H1 (cell line): ENCODE data around the gene TPO. TPM values are rescaled to one million over a fixed set of nuclear protein-coding genes. Genes with fewer than 3 reads are reported as not detected.
A peak's percentile ranks its signal among the peaks of the same experiment; 100 is the strongest.

Experiments
- CTCF ChIA-PET: fragments of 300-600 bp; sonication (Branson Sonifier 250); formaldehyde crosslinking; loops from one replicate; lab custom pipeline; 2021; ENCODE audit not compliant: partially characterized antibody; lab: Charles Lee
- POLR2A ChIA-PET: fragments of 300-600 bp; sonication (Branson Sonifier 250); formaldehyde crosslinking; loops from one replicate; lab custom pipeline; 2021; ENCODE audit warnings: inconsistent platforms; ENCODE audit not compliant: partially characterized antibody; lab: Charles Lee
- DNase-seq, 2 experiments: peaks; one replicate each; pipeline versions ENCODE4 v3.0.0 to v3.0.0-alpha.2; 2010 to 2022; ENCODE audit warnings: low spot score in 2 of 2, low read depth in 1 of 2, mixed read lengths in 1 of 2
- FAIRE-seq: peaks from 2 replicates; lab custom pipeline; 2011; peaks lifted over from hg19 to GRCh38; lab: Jason Lieb, UNC
- H2AFZ ChIP-seq: 2 replicates; pipeline ENCODE4 v1.8.1; 2012; ENCODE audit warnings: low read length, inconsistent platforms
- H2AK5ac ChIP-seq: 2 replicates; pipeline ENCODE4 v1.6.1; 2013; ENCODE audit warnings: low read depth, low read length
- H2BK120ac ChIP-seq: replicated peaks from 2 replicates; pipeline ENCODE3; 2013; ENCODE audit warnings: low read depth, low read length, inconsistent platforms
- H2BK12ac ChIP-seq: 2 replicates; pipeline ENCODE4 v1.6.1; 2013; ENCODE audit warnings: low read depth, low read length
- H2BK15ac ChIP-seq: 2 replicates; pipeline ENCODE4 v1.6.1; 2013; ENCODE audit warnings: low read length
- H2BK20ac ChIP-seq: 2 replicates; pipeline ENCODE4 v1.6.1; 2013; ENCODE audit warnings: low read length
- H2BK5ac ChIP-seq: 2 replicates; pipeline ENCODE4 v1.6.1; 2013; ENCODE audit warnings: low read depth, low read length
- H3K14ac ChIP-seq: 2 replicates; pipeline ENCODE4 v1.6.1; 2013; ENCODE audit warnings: inconsistent platforms; ENCODE audit not compliant: insufficient read length
- H3K18ac ChIP-seq: 2 replicates; pipeline ENCODE4 v1.6.1; 2013; ENCODE audit warnings: low read length; ENCODE audit errors: extremely low read depth
- H3K23ac ChIP-seq: 2 replicates; pipeline ENCODE4 v1.6.1; 2013; ENCODE audit warnings: inconsistent platforms; ENCODE audit not compliant: insufficient read length
- H3K23me2 ChIP-seq: 2 replicates; pipeline ENCODE4 v1.6.1; 2013; ENCODE audit warnings: low read depth, low read length
- H3K27ac ChIP-seq: 2 replicates; pipeline ENCODE4 v1.6.1; 2011; ENCODE audit warnings: low read depth, low read length, inconsistent platforms
- H3K27me3 ChIP-seq, 4 experiments: replicated peaks in 1 of 4; 1 replicate in 1 of 4; 2 replicates in 3 of 4; pipeline versions ENCODE4 v1.6.1 to v1.8.1; 2011 to 2013; ENCODE audit warnings: low read length in 3 of 4, mild to moderate bottlenecking in 3 of 4, inconsistent platforms in 2 of 4, mixed read lengths in 2 of 4, moderate library complexity in 1 of 4; ENCODE audit not compliant: control insufficient read depth in 3 of 4, insufficient read depth in 3 of 4; ENCODE audit errors: extremely low read depth in 1 of 4
- H3K36me3 ChIP-seq, 4 experiments: 2 replicates each; pipeline versions ENCODE4 v1.6.1 to v1.8.1; 2011 to 2013; ENCODE audit warnings: mild to moderate bottlenecking in 4 of 4, low read length in 3 of 4, moderate library complexity in 2 of 4, control low read depth in 1 of 4, inconsistent platforms in 1 of 4; ENCODE audit not compliant: insufficient read depth in 4 of 4, control insufficient read depth in 2 of 4
- H3K4ac ChIP-seq: replicated peaks from 2 replicates; pipeline ENCODE3; 2013; ENCODE audit warnings: low read length, low read depth, mixed read lengths, inconsistent platforms; ENCODE audit not compliant: insufficient read length
- H3K4me1 ChIP-seq, 4 experiments: replicated peaks in 1 of 4; 1 replicate in 1 of 4; 2 replicates in 3 of 4; pipeline versions ENCODE4 v1.6.1 to v1.8.1; 2011 to 2013; ENCODE audit warnings: low read length in 3 of 4, inconsistent platforms in 2 of 4, mixed read lengths in 1 of 4; ENCODE audit not compliant: insufficient read depth in 4 of 4, control insufficient read depth in 3 of 4
- H3K4me2 ChIP-seq, 2 experiments: 2 replicates each; pipeline versions ENCODE4 v1.6.1 to v1.8.1; 2011 to 2013; ENCODE audit warnings: low read depth in 2 of 2, low read length in 2 of 2, control low read depth in 1 of 2, inconsistent platforms in 1 of 2, mild to moderate bottlenecking in 1 of 2; ENCODE audit not compliant: insufficient read depth in 1 of 2
- H3K4me3 ChIP-seq, 4 experiments: fragments of 200-600, 300-600 bp in 1 of 4; sonication (generic), shearing (Covaris generic), sonication (Bioruptor Twin) in 1 of 4; 2 replicates each; pipeline versions ENCODE4 v1.5.1 to v1.8.1; 2011 to 2016; ENCODE audit warnings: low read length in 4 of 4, low read depth in 3 of 4, control low read depth in 2 of 4, inconsistent platforms in 2 of 4, mild to moderate bottlenecking in 2 of 4, mixed read lengths in 1 of 4, moderate library complexity in 1 of 4; ENCODE audit not compliant: insufficient read depth in 2 of 4; ENCODE audit errors: extremely low read depth in 1 of 4
- H3K56ac ChIP-seq: replicated peaks from 2 replicates; pipeline ENCODE3; 2013; ENCODE audit warnings: low read depth, mild to moderate bottlenecking, mixed read lengths, low read length, inconsistent platforms; ENCODE audit not compliant: insufficient read length
- H3K79me1 ChIP-seq: 2 replicates; pipeline ENCODE4 v1.6.1; 2013; ENCODE audit warnings: low read depth, low read length, control low read depth
- H3K79me2 ChIP-seq, 2 experiments: 2 replicates each; pipeline versions ENCODE4 v1.6.1 to v1.8.1; 2012 to 2013; ENCODE audit warnings: low read length in 2 of 2, mild to moderate bottlenecking in 2 of 2, inconsistent platforms in 1 of 2; ENCODE audit not compliant: insufficient read depth in 2 of 2, control insufficient read depth in 1 of 2
- H3K9ac ChIP-seq, 4 experiments: replicated peaks in 1 of 4; 1 replicate in 1 of 4; 2 replicates in 3 of 4; pipeline versions ENCODE4 v1.6.1 to v1.8.1; 2011 to 2013; ENCODE audit warnings: low read depth in 3 of 4, low read length in 3 of 4, control low read depth in 2 of 4, mild to moderate bottlenecking in 2 of 4, moderate library complexity in 2 of 4, inconsistent platforms in 1 of 4; ENCODE audit errors: extremely low read depth in 1 of 4
- H3K9me3 ChIP-seq, 2 experiments: 2 replicates each; pipeline versions ENCODE4 v1.6.1 to v1.8.1; 2012 to 2013; ENCODE audit warnings: mild to moderate bottlenecking in 2 of 2, moderate library complexity in 2 of 2, control low read depth in 1 of 2, inconsistent platforms in 1 of 2, low read depth in 1 of 2, low read length in 1 of 2, mixed read lengths in 1 of 2; ENCODE audit not compliant: insufficient read depth in 2 of 2
- H4K20me1 ChIP-seq, 2 experiments: replicated peaks in 1 of 2; 2 replicates each; pipeline versions ENCODE3 to v1.8.1; 2011 to 2013; ENCODE audit warnings: inconsistent platforms in 2 of 2, low read length in 2 of 2, mild to moderate bottlenecking in 1 of 2; ENCODE audit not compliant: insufficient read depth in 2 of 2, control insufficient read depth in 1 of 2
- H4K5ac ChIP-seq: 2 replicates; pipeline ENCODE4 v1.6.1; 2013; ENCODE audit warnings: low read length, low read depth, mixed read lengths, inconsistent platforms; ENCODE audit not compliant: insufficient read length
- H4K8ac ChIP-seq: 2 replicates; pipeline ENCODE4 v1.8.0; 2013; ENCODE audit warnings: mild to moderate bottlenecking, moderate library complexity, low read length, inconsistent platforms; ENCODE audit not compliant: insufficient read depth; ENCODE audit errors: extremely low read depth
- H4K91ac ChIP-seq: replicated peaks from 2 replicates; pipeline ENCODE3; 2013; ENCODE audit warnings: low read length, mixed read lengths, inconsistent platforms; ENCODE audit not compliant: insufficient read length
- SP4 ChIP-seq: IDR thresholded peaks from 2 replicates; pipeline ENCODE4 v1.6.1; 2012; ENCODE audit warnings: low read length, inconsistent platforms
- WGBS, 2 experiments: shearing (Covaris generic) in 1 of 2; methylation state at CpG; one replicate each; pipeline versions ENCODE4 v1.1.6 to v1.1.7; 2013 to 2015; ENCODE audit warnings: low lambda C conversion rate in 2 of 2, mixed read lengths in 2 of 2, inconsistent platforms in 1 of 2, low coverage in 1 of 2, missing lambda C conversion rate in 1 of 2; ENCODE audit not compliant: insufficient replicate concordance in 2 of 2, insufficient coverage in 1 of 2, insufficient read length in 1 of 2; ENCODE audit errors: extremely low coverage in 1 of 2, missing lambda C conversion rate in 1 of 2; 5-methylcytosine and 5-hydroxymethylcytosine counted together
- polyA plus RNA-seq, 7 experiments: library from polyadenylated mRNA; depleted of rRNA in 3 of 7; stranded (reverse) in 5 of 7; unstranded in 2 of 7; fragments of >200 nt in 5 of 7; fragments of 200-250 nt in 2 of 7; gene quantifications; 1 replicate in 5 of 7; 2 replicates in 1 of 7; 4 replicates in 1 of 7; pipeline versions ENCODE4 v1.2.1 to v1.2.3, GENCODE V29; 2011 to 2013; ENCODE audit warnings: missing spikeins in 2 of 7, mixed read lengths in 2 of 7
- total RNA-seq: library from RNA; stranded (reverse); fragmentation: NEBNext Ultra II Directional; extraction: Animal tissue kit (Norgen Biotek cat#: 25700); gene quantifications from 2 replicates; pipeline ENCODE4 v1.2.1, GENCODE V29; 2021

TPO gene
- total and polyA plus RNA-seq, 2 of the 8 experiments (the other 6 are each of a cell fraction or from before 2014, with no cell fraction given), result not detected

DNA sequence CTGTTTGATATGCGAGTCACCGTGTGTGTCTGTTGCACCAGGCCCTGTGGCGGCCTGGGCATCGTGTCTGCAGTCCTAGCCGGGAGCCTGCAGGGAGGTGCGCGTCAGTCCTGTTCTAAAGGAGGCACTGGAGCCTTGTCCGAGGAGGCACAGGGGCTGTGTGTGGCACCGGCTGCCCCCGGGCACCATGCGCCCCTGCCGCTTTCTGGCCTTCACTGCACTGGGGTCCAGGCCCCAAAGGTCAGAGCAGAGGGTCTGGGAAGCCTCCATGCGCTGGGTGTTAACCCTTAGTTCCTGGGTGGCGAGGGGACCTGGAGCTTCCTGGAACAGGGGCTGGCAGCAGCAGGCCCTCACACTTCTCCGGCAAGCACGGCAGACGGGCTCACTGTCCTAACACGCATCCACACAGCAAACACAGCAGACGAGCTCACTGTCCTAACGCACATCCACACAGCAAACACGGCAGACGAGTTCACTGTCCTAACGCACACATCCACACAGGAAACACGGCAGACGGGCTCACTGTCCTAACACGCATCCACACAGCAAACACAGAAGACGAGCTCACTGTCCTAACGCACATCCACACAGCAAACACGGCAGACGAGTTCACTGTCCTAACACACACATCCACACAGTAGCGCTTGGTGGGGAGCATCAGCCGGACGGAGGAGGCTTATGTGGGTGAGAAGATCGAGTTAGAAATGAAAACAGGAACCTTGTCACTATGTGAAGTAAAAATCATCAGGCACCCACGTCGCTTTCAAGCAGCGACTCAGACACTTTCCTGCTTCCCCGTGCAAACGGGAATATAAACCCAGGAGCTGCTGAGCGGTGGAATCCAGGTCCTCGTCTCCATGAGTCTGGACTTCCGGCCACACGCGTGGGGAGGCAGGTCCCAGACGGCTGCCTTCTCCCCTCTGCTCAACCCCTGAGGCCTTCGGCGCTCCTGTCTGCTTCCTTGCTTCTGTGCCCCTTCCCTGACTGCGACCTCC lies 65.3 kb downstream of the TPO start:
- Histone ChIP-seq H2BK15ac (no peak overlapping the region), H3K14ac (no peak overlapping the region), H2BK20ac (no peak overlapping the region), H4K91ac (no peak overlapping the region), H2AK5ac (no peak overlapping the region), H3K23ac (no peak overlapping the region), H3K23me2 (no peaks in the 10 kb centered on the region; the same call in 1 of the 2 replicates), H3K4me1 (peaks cover 0 to 3% (median 0%) of the 10 kb centered on the region in 4 experiments; a peak in 1 of 7 replicates), H3K56ac (no peak overlapping the region), H4K5ac (no peak overlapping the region), H4K8ac (no peak overlapping the region), H3K4me2 (no peak overlapping the region), H3K4ac (no peak overlapping the region), H3K36me3 (no peaks in the 10 kb centered on the region), H4K20me1 (peaks cover 0 to 2% of the 10 kb centered on the region in 2 experiments), H2BK5ac (peak overlapping the region; percentile 73; the same call in 1 of the 2 replicates), H2BK12ac (peak overlapping the region; percentile 63; the same call in 1 of the 2 replicates), H2BK120ac (no peak overlapping the region), H2AFZ (no peak overlapping the region), H3K79me1 (no peaks in the 10 kb centered on the region), H3K9ac (no peak overlapping the region), H3K27ac (no peak overlapping the region), H3K18ac (peak overlapping the region; percentile 32; the same call in 1 of the 2 replicates)
- POLR2A ChIA-PET, result interaction anchor here (0.9 kb wide), 1 partner anchor 316 kb away, joined by 3 read pairs; no protein-coding TSS in a partner anchor
- 90% methylated on average over 48 of the region's 48 CpGs; no CpG with 5 or more reads in 1 of the 2 experiments for WGBS, 2 experiments
- FAIRE-seq (no peak), DNase-seq (no peak)
- CTCF ChIA-PET, result interaction anchor here (1.2 kb wide), 1 partner anchor 9 kb away, joined by 3 read pairs; no protein-coding TSS in a partner anchor
- TF ChIP-seq SP4, result no peak
- TF ChIP-seq, all 59 proteins: peak for 0
- Histone ChIP-seq H3K27me3 (no peaks in the 10 kb centered on the region; a peak in 1 of 7 replicates), H3K79me2 (no peaks in the 10 kb centered on the region), H3K9me3 (peaks cover 0 to 10% of the 10 kb centered on the region in 2 experiments; a peak in 1 of 4 replicates), H3K4me3 (no peak overlapping the region)
